HG03039 (cell line): ENCODE results near the gene SSR1.
"Not testable (repeated sequence)": the region's sequence is repeated elsewhere in the genome, so short reads cannot be mapped to it uniquely, and the experiment has no call there.

ENCODE experiments used
- ATAC-seq: cut with Tn5 transposase; IDR thresholded peaks from one replicate; pipeline ENCODE4 v1.9.1; 2021; ENCODE audit warnings: mild to moderate bottlenecking, moderate library complexity; ENCODE audit not compliant: unreplicated experiment

The SSR1 gene

DNA sequence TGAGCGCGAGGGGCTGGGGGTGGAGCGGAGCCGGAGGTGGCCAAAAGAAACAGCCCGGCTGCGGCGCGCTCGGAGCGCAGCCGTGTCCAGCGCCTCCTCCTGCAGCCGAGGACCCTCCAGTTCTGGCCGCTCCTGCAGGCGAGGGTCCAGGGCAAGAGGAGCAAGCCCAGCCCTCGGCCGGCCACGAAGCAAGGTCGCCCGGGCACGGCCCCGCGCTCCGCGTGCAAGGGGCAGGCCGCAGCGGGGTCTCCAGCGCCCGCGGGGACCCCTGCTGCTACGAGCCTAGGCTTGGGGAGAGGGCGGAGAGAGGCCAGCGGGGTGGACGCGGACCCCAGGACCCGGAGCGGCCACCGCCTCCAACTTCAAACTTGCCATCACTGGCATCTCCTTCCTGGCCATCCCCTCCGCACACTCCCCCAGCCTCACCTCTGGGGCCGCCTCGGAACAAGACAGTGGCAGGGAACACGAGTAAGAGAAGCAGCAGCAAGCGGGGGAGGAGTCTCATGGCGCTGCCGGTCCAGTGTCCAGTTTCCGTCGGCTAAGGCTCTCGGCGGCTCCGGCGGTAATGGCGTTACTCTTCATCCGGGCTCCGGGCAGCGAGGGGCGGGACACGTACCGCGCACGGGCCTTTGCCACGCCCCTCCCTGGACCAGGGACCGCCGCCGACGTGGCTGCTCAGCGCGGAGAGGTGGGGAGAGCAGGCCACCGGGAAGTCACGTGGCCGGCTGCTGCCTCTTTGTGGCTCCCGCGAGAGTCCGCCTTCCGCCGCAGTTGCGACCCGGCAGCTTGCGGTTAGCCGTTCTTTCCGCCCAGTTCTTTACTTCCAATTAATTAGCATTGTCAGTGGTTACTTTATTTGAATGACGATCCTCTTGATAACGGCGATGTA lies at the start of gene SSR1:
TSS of gene SSR1 (minus strand) at position 584 of the 889 bp plus-strand sequence. CDS start at position 505, 79 bp downstream.
- ATAC-seq, result peak; percentile 98

DNA sequence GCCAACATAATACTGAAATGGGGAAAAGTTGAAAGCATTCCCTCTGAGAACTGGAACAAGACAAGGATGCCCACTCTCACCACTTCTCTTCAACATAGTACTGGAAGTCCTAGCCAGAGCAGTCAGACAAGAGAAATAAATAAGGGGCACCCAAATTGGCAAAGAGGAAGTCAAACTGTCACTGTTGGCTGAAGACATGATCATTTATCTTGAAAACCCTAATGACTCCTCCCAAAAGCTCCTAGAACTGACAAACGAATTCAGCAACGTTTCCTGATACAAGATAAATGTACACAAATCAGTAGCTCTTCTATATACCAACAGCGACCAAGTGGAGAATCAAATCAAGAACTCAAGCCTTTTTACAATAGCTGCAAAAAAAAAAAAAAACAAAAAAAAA lies 38.9 kb upstream of the SSR1 start:
- ATAC-seq, result not testable (repeated sequence)

DNA sequence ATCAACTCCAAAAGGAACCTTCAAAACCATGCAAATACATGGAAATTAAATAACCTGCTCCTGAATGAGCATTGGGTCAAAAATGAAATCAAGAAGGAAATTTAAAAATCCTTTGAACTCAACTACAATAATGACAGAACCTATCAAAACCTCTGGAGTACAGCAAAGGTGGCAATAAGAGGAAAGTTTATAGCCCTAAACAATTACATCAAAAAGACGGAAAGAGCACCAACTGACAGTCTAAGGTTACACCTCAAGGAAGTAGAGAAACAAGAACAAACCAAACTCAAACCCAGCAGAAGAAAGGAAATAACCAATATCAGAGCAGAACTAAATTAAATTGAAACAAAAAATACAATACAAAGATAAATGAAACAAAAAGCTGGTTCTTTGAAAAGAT lies 37.6 kb upstream of the SSR1 start:
- not testable (repeated sequence) for ATAC-seq

GRCh38 chr6:7347551-7347997 lies 34.6 kb upstream of the SSR1 start:
- ATAC-seq, result not testable (repeated sequence)

GRCh38 chr6:7344773-7345450 lies 31.9 kb upstream of the SSR1 start:
- ATAC-seq, result not testable (repeated sequence)

DNA sequence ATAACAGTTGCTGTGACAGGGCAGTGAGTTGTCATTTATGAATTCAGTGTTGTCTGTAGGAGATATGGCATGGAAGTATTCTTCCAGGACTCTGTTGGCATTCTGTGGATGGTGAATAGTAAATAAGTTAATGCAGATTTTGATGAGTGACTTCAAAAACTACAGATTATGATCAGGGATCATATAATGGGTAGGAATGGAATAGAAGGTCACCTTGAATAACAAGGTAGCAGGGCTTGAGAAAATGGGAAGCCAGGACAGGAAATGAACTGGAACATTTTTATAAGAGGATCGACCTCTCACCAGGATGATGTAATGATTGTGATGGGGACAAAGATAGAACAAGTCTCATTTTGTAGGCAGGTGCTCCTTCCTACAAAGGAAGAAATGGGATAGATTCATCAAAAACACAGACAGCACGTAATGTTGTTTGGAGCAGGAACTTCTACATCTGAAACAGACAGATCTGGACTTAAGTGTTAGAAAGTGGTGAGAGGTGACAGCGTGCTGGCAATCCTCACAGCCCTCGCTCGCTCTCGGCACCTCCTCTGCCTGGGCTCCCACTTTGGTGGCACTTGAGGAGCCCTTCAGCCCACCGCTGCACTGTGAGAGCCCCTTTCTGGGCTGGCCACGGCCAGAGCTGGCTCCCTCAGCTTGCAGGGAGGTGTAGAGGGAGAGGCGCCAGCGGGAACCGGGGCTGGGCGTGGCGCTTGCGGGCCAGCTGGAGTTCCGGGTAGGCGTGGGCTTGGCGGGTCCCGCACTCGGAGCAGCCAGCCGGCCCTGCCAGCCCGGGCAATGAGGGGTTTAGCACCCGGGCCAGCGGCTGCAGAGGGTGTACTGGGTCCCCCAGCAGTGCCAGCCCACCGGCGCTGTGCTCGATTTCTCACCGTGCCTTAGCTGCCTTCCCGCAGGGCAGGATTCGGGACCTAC lies 30.8 kb upstream of the SSR1 start:
- no peak for ATAC-seq

DNA sequence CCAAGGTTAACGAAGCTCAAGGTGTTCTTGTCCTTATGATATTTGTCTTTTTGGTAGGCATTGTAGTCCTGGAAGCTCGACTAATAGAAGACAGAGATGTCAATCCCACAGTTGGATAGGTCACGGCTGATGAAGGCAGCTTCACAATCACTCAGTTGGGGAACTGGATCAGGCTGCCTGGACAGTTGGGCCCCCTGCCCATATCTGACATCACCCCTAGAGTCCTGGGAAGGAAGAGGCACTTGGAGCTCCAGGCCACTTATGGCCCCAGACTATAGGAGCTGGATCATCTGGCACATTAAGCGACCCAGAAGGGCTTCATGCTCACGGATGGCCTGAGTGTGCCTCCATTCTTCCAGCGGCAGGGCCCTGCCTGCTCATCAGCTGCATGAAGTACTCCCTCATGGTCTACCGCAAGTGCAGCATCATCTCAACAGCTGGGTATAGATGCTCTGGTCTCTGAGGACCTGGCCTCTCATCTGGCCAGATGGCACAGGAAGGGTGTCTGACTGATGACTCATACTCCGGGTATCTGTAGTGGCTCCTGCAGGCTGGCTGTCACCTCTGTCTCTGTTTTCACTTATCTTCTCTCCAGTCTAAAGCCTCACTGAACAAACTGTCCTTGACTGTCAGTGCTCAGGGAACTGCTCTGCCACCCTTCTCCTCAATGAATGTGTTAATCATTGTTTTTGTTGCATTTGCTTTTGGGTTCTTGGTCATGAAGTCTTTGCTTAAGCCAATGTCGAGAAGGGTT lies 29.2 kb upstream of the SSR1 start:
- ATAC-seq, result no peak

- ATAC-seq, result no peak
Observed at GRCh38 chr6:7341271-7341670, 28.3 kb upstream of the SSR1 start.

DNA sequence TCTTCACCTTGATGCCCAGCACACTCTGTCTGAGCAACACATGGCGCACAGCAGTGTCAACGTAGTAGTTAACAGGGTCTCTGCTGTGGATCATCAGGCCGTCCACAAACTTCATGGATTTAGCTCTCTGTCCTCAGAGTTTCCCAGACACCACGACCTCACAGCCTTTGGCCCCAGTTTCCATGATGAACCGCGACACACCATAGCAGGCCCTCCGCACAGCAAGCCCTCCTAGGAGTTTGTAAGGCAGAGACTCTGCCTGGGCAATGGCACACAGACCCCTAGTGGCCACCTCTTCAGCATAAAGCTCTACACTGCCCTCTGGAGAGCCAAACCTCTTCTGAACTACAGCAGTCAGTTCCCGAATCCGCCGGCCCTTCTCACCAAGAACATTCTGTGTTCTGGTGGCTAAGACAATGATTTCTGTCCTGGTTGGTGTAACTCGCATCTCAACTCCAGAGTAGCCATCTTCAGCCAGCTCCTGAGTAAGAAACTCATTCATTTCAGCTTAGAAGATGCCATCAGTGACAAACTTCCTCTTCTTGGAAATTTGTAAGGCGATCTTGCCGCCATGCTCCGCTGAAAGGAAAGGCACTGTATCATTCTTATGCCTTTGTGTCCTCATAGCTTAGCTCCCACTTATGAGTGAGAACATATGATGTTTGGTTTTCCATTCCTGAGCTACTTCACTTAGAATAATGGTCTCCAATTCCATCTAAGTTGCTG lies 26.2 kb upstream of the SSR1 start:
- ATAC-seq, result not testable (repeated sequence)

- no peak for ATAC-seq
Observed at GRCh38 chr6:7338031-7338430, 25.0 kb upstream of the SSR1 start.

- ATAC-seq, result no peak
Observed at GRCh38 chr6:7335519-7335918, 22.5 kb upstream of the SSR1 start.

- no peak for ATAC-seq
Observed at GRCh38 chr6:7334685-7335084, 21.7 kb upstream of the SSR1 start.

DNA sequence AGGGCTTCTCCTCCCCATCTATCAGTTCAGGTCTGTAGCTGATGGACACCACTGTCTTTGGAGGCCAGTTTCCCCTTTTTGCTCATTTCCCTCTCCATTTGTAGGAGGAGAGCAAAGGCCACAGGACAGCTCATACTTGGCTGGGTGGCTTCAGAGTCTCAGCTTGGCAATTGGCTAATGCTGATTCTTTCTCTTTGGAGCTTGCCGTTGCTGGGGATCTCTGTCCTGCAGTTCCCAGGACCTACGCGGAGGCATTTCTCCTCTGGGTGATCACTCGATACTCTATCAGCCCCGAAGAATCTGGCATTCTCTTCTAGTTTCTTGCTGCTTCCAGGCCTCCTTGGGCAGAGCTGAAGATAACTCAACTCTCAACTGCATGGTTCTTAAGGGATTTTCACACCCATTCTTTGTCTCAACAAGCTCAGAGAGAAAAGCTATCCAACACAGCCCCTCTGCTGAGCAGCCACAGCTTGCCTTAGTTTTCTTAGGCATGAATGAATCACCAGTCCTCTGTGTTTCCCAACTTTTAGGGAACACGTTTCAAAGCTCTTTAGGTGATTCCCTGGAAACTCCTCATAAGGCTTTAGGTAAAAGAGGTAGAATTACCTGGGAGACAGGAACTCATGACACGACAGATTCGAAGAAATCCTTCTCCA lies 19.2 kb upstream of the SSR1 start:
- no peak for ATAC-seq

GRCh38 chr6:7331452-7331851 lies 18.5 kb upstream of the SSR1 start:
- no peak for ATAC-seq

GRCh38 chr6:7328243-7328642 lies 15.2 kb upstream of the SSR1 start:
- ATAC-seq, result no peak

GRCh38 chr6:7325750-7326149 lies 12.8 kb upstream of the SSR1 start:
- ATAC-seq, result no peak

- ATAC-seq, result no peak
Observed at GRCh38 chr6:7324520-7324919, 11.5 kb upstream of the SSR1 start.

DNA sequence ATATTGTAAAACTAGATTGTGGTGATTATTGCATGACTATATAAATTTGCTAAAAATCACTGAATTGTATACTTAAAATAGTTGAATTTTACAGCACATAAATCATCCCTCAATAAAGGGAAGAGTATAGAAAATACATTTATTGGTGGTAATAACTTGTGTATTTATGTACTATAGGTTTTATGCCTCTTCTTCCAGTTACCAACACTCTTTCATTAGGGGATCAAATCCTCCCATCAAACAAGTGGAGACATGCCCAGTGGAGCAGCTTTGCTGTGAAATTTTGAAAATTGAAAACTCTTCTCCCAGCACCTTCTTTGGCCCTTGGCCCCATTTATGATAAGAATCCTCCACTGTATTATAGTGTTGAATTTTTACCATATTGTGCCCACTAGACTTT lies 10.1 kb upstream of the SSR1 start:
- no peak for ATAC-seq

DNA sequence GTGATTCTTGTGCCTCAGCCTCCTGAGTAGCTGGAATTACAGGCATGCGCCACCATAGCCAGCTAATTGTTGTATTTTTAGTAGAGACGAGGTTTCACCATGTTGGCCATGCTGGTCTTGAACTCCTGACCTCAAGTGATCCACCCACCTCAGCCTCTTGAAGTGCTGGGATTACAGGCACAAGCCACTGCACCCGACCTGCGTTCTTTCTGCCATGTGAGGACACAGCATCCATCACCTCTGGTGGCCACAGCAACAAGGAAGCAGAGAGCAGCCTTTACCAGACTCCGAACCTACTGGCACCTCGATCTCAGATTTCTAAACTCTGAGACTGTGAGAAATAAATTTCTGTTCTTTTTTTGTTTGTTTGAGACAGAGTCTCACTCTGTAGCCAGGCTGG lies 8.9 kb upstream of the SSR1 start:
- ATAC-seq, result not testable (repeated sequence)
